D721Med (cell line): ENCODE data around the gene EID2.
A peak's percentile ranks its signal among the peaks of the same experiment; 100 is the strongest.

ENCODE experiments used
- DNase-seq: peaks from one replicate; pipeline ENCODE4 v3.0.0; 2011; ENCODE audit warnings: low spot score; ENCODE audit not compliant: insufficient read length
- FAIRE-seq: peaks from 2 replicates; lab custom pipeline; 2011; peaks lifted over from hg19 to GRCh38; lab: Jason Lieb, UNC
- TF ChIP-seq, protein P1 (sequence below): IDR thresholded peaks from 2 replicates; pipeline ENCODE4 v1.5.1; 2012; ENCODE audit warnings: mild to moderate bottlenecking, control low read depth; ENCODE audit not compliant: insufficient read depth; ENCODE audit errors: missing control alignments

EID2 gene

DNA sequence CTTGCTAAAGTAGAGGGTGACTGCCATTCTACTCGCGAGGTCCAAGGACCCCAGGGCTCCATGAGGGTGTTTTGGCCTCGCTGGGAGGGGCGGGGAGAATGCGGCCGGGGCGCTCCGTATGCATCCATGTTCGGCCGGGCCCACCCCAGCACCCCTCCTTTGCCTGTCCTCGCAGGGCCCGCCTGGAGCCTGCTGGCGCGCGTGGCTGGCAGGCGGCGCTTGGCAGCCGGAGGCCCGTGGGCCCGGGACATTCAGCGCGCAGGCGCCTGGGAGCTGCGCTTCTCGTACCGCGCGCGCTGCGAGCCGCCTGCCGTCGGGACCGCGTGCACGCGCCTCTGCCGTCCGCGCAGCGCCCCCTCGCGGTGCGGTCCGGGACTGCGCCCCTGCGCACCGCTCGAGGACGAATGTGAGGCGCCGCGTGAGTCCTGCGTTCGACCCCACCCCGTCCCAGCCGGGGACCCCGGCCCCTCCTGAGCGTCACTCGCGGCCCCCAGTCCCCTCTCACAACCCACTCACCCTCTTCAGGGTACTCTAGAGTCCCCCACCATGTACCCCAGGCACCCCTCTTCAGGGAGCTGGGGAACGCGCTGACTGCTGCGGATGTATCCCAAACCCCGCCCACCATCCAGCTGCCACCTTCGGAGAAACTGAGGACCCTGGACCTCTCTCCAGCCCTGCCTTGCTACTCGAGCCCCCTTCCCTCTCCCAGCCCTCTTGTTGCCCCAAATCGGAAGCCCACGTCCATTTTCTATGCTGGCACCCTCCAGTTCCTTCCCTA, 37.1 kb downstream of the EID2 start:
- TF ChIP-seq, protein P1, sequence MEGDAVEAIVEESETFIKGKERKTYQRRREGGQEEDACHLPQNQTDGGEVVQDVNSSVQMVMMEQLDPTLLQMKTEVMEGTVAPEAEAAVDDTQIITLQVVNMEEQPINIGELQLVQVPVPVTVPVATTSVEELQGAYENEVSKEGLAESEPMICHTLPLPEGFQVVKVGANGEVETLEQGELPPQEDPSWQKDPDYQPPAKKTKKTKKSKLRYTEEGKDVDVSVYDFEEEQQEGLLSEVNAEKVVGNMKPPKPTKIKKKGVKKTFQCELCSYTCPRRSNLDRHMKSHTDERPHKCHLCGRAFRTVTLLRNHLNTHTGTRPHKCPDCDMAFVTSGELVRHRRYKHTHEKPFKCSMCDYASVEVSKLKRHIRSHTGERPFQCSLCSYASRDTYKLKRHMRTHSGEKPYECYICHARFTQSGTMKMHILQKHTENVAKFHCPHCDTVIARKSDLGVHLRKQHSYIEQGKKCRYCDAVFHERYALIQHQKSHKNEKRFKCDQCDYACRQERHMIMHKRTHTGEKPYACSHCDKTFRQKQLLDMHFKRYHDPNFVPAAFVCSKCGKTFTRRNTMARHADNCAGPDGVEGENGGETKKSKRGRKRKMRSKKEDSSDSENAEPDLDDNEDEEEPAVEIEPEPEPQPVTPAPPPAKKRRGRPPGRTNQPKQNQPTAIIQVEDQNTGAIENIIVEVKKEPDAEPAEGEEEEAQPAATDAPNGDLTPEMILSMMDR, result peak; percentile 53
- FAIRE-seq, result no peak
- DNase-seq, result peak; percentile 79

DNA sequence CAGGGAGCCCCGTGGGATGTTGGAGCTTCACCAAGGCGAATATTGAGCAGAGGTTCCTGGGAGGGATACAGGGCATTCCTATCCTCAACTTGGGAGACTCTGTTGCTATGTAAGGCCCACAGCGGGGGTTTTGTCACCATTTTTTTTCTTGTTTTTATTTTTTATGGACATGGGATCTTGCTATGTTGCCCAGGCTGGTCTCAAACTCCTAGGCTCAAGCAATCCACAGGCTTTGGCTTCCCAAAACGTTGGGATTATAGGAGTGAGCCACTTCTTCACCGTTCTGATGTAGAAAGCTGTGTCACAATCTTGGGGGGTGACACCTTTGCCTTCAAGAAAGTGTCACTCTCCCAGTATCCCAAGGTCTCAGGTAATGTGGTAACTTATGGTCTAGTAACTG, 38.6 kb downstream of the EID2 start:
- no peak for FAIRE-seq
- no peak for DNase-seq
- TF ChIP-seq, protein P1, result no peak

DNA sequence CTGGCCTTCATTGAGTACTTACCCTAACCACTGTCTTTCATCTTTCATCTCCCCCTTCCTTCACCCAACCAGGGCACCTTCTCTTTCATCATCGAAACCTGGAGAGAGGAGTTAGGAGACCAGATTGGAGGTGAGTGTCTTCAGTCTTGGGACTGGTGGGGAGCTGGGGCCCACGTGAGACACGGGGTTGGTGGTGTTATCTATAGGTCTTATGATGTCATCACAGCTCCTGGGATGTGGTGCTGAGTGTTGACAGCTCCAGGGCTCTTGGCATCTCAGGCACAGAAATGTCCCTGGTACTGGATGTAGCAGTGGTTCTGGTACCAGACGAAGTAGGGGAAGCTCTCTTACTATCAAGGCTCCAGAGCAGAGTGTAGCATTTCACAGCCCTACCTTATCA, 39.4 kb downstream of the EID2 start:
- TF ChIP-seq, protein P1, result no peak
- DNase-seq (no peak), FAIRE-seq (no peak)

DNA sequence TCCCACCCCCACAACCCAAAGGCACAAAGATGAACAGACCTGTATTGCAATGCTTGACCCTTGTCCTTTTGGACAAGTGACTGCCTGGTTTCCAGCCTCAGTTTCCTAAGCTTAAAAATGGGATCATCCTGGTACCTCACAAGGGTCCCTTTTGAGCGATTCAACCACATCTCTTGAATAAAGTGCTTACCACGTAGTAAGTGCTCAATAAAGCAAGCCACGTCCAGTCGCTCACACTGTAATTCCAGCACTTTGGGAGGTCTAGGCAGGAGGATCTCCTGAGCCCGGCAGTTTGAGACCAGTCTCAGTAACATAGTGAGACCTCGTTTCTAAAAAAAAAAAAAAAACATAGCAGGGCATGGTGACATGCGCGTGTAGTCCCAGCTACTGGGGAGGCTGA, 40.0 kb downstream of the EID2 start:
- FAIRE-seq (no peak), DNase-seq (no peak)
- TF ChIP-seq, protein P1, result no peak

DNA sequence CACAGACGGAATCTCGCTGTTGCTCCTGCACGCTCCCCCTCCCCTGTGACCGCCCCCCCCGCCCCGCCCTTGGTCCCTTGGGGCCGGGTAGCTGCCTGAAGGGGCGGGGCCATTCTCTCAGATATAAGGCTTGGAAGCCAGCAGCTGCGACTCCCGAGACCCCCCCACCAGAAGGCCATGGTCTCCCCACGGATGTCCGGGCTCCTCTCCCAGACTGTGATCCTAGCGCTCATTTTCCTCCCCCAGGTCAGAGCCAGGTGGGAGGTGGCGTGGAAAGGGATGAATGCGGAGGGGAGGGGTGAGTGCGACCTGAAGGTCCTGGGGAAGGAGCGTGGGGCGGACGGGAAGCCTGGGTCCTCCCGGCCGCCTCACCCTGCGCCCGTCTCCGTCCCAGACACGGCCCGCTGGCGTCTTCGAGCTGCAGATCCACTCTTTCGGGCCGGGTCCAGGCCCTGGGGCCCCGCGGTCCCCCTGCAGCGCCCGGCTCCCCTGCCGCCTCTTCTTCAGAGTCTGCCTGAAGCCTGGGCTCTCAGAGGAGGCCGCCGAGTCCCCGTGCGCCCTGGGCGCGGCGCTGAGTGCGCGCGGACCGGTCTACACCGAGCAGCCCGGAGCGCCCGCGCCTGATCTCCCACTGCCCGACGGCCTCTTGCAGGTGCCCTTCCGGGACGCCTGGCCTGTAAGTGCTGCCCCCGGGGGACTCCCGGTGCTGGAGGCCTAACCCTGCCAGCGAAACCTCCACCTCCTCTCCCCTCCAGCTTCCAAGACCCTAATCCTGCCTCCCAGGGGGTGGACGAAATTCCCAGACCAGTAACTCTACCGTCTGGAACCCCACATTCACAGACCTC, 40.9 kb downstream of the EID2 start, which contains the start of gene DLL3:
TSS of gene DLL3 (plus strand) at position 150 of the 845 bp plus-strand sequence. CDS start at position 178, 28 bp downstream.
- TF ChIP-seq, protein P1, result no peak
- FAIRE-seq (no peak), DNase-seq (no peak)

- FAIRE-seq (peak; percentile 73), DNase-seq (no peak)
- TF ChIP-seq, protein P1, result peak; percentile 36
Observed at GRCh38 chr19:39497996-39498797, 41.8 kb downstream of the EID2 start.
